GM23338 (cell line): Measurements from ENCODE around the gene CAPZB. TPM values are rescaled to one million over a fixed set of nuclear protein-coding genes. Genes with fewer than 3 reads are reported as not detected.
A peak's percentile ranks its signal among the peaks of the same experiment; 100 is the strongest.

Source experiments
- ATAC-seq: fragments of 200-7000 bp; cut with Tn5 transposase; 3 replicates; pipeline ENCODE4 v1.9.1; 2020
- DNase-seq: peaks from one replicate; pipeline ENCODE4 v3.0.0-alpha.2; 2015; ENCODE audit warnings: low spot score
- H2AFZ ChIP-seq: fragments of 200-600 bp; sonication (generic); 2 replicates; pipeline ENCODE4 v1.8.0; 2016; ENCODE audit warnings: antibody characterized with exemption, mild to moderate bottlenecking, moderate library complexity
- H3F3A ChIP-seq: fragments of 200-600 bp; sonication (generic); replicated peaks from 2 replicates; pipeline ENCODE4 v1.8.0; 2017; ENCODE audit warnings: antibody characterized with exemption, mixed run types, low read depth
- H3K27ac ChIP-seq: fragments of 200-600 bp; sonication (generic); 2 replicates; pipeline ENCODE4 v1.6.1; 2016; ENCODE audit warnings: low read depth
- H3K27me3 ChIP-seq: fragments of 200-600 bp; sonication (generic); 2 replicates; pipeline ENCODE4 v1.8.0; 2016; ENCODE audit warnings: mild to moderate bottlenecking, mixed run types, moderate library complexity; ENCODE audit not compliant: insufficient read depth
- H3K36me3 ChIP-seq: fragments of 200-600 bp; sonication (generic); 2 replicates; pipeline ENCODE4 v1.8.0; 2016; ENCODE audit warnings: mild to moderate bottlenecking; ENCODE audit not compliant: insufficient read depth
- H3K4me1 ChIP-seq: fragments of 200-600 bp; sonication (generic); 2 replicates; pipeline ENCODE4 v1.8.0; 2016; ENCODE audit warnings: mild to moderate bottlenecking, moderate library complexity; ENCODE audit not compliant: insufficient read depth
- H3K4me2 ChIP-seq: fragments of 200-600 bp; sonication (generic); 2 replicates; pipeline ENCODE4 v1.7.1; 2017; ENCODE audit warnings: mixed run types
- H3K4me3 ChIP-seq: fragments of 200-600 bp; sonication (generic); 2 replicates; pipeline ENCODE4 v1.6.1; 2016; ENCODE audit warnings: mixed run types
- H3K79me2 ChIP-seq: fragments of 200-600 bp; sonication (generic); replicated peaks from 2 replicates; pipeline ENCODE4 v1.8.0; 2017; ENCODE audit warnings: mild to moderate bottlenecking; ENCODE audit not compliant: insufficient read depth
- H3K9me2 ChIP-seq: fragments of 200-600 bp; sonication (generic); 2 replicates; pipeline ENCODE4 v1.8.0; 2017; ENCODE audit not compliant: insufficient read depth
- H4K20me1 ChIP-seq: fragments of 200-600 bp; sonication (generic); replicated peaks from 2 replicates; pipeline ENCODE4 v1.8.0; 2017; ENCODE audit warnings: mild to moderate bottlenecking; ENCODE audit not compliant: insufficient read depth
- H3K27ac Mint-ChIP-seq: 2 replicates; pipeline ENCODE4 v1.8.0; 2020; ENCODE audit warnings: inconsistent platforms, mild to moderate bottlenecking, moderate library complexity, mixed read lengths
- H3K27me3 Mint-ChIP-seq: 3 replicates; pipeline ENCODE4 v1.8.0; 2022; ENCODE audit warnings: low read depth, mild to moderate bottlenecking, moderate library complexity, mixed read lengths, inconsistent platforms; ENCODE audit not compliant: insufficient read depth, poor library complexity
- H3K36me3 Mint-ChIP-seq: 3 replicates; pipeline ENCODE4 v1.8.0; 2021; ENCODE audit warnings: low read depth, mild to moderate bottlenecking, inconsistent platforms, moderate library complexity, mixed read lengths
- H3K4me1 Mint-ChIP-seq: 3 replicates; pipeline ENCODE4 v1.8.0; 2020; ENCODE audit warnings: mild to moderate bottlenecking, inconsistent platforms, mixed read lengths
- H3K4me3 Mint-ChIP-seq: 3 replicates; pipeline ENCODE4 v1.8.0; 2021; ENCODE audit warnings: moderate library complexity, mild to moderate bottlenecking, inconsistent platforms, mixed read lengths
- H3K9me3 Mint-ChIP-seq: 3 replicates; pipeline ENCODE4 v1.8.0; 2020; ENCODE audit warnings: moderate library complexity, mild to moderate bottlenecking, inconsistent platforms, mixed read lengths
- CREB1 ChIP-seq: fragments of 250-450 bp; sonication (Bioruptor Pico); IDR thresholded peaks from 2 replicates; pipeline ENCODE4 v1.5.0; 2020; ENCODE audit warnings: low read depth, mild to moderate bottlenecking, moderate library complexity
- CTCF ChIP-seq, 2 experiments: fragments of 200-600 bp in 1 of 2; sonication (generic) in 1 of 2; conservative IDR thresholded peaks; 2 replicates each; pipeline versions ENCODE4 v1.5.1 to v1.6.1; 2016 to 2017; ENCODE audit warnings: antibody characterized with exemption in 2 of 2, low read depth in 2 of 2, mild to moderate bottlenecking in 2 of 2, moderate library complexity in 1 of 2
- ETS1 ChIP-seq: IDR thresholded peaks from 2 replicates; pipeline ENCODE4 v1.6.1; 2016; ENCODE audit warnings: antibody characterized with exemption
- EZH2phosphoT487 ChIP-seq: fragments of 200-600 bp; sonication (generic); IDR thresholded peaks from one replicate; pipeline ENCODE4 v1.8.1; 2018; ENCODE audit warnings: antibody characterized with exemption; ENCODE audit not compliant: unreplicated experiment
- NANOG ChIP-seq: IDR thresholded peaks from 2 replicates; pipeline ENCODE4 v1.6.1; 2016; ENCODE audit warnings: antibody characterized with exemption, borderline replicate concordance
- polyA plus RNA-seq: library from polyadenylated mRNA; unstranded; fragments of >200 nt; fragmentation: Nextera tagmentation; extraction: Ambion mirVana; gene quantifications from 2 replicates; pipeline ENCODE4 v1.2.1, GENCODE V29; 2016
- total RNA-seq: library from RNA; depleted of rRNA; stranded (reverse); fragments of >200 nt; shearing (Covaris generic); gene quantifications from 2 replicates; pipeline ENCODE4 v1.2.3, GENCODE V29; 2014

CAPZB gene
- total and polyA plus RNA-seq, 2 experiments from 2014 or later, result 195 to 348 TPM

GRCh38 chr1:19401535-19401889, 83.8 kb downstream of the CAPZB start:
- H3K27me3 Mint-ChIP-seq, result peaks cover 2% of the 10 kb centered on the region
- no peak overlapping the region for H2AFZ ChIP-seq
- peaks cover 31% of the 10 kb centered on the region for H3K36me3 Mint-ChIP-seq
- peak overlapping the region; percentile 93 for H3K27ac ChIP-seq
- H3K4me3 ChIP-seq, result 0 out of 2 replicates have a peak overlapping the region, but pooled peaks have one; percentile 8
- H3K4me2 ChIP-seq, result peak overlapping the region; percentile 63
- no peaks in the 10 kb centered on the region for H3K9me2 ChIP-seq
- DNase-seq (no peak), ATAC-seq (no peak)
- peaks cover 47% of the 10 kb centered on the region for H3K4me1 ChIP-seq
- H3K79me2 ChIP-seq, result peaks cover 89% of the 10 kb centered on the region
- TF ChIP-seq ETS1 (no peak), EZH2phosphoT487 (no peak), CTCF (conservative IDR thresholded peaks at IDR 0.05; ENCODE audit: low read depth in 2 of 2) (no peak), CREB1 (CRISPR knock-in tag) (no peak)
- H3K27me3 ChIP-seq, result no peaks in the 10 kb centered on the region
- no peaks in the 10 kb centered on the region; the same call in 2 of the 3 replicates for H3K9me3 Mint-ChIP-seq
- H4K20me1 ChIP-seq, result peaks cover 38% of the 10 kb centered on the region
- no peaks in the 10 kb centered on the region for H3K36me3 ChIP-seq
- peak overlapping the region; percentile 86; the same call in 1 of the 2 replicates for H3K27ac Mint-ChIP-seq
- peaks cover under 1% of the 10 kb centered on the region; the same call in 1 of the 2 replicates for H3F3A ChIP-seq
- H3K4me1 Mint-ChIP-seq, result peaks cover 66% of the 10 kb centered on the region
- peak overlapping the region; percentile 33; the same call in 1 of the 3 replicates for H3K4me3 Mint-ChIP-seq

- no peaks in the 10 kb centered on the region; the same call in 2 of the 3 replicates for H3K9me3 Mint-ChIP-seq
- H3K27ac Mint-ChIP-seq, result peak overlapping the region; percentile 86
- H3K4me2 ChIP-seq, result peak overlapping the region; percentile 63
- peaks cover 66% of the 10 kb centered on the region for H3K4me1 Mint-ChIP-seq
- H3K4me3 ChIP-seq, result 0 out of 2 replicates have a peak overlapping the region, but pooled peaks have one; percentile 3
- H3K4me1 ChIP-seq, result peaks cover 42% of the 10 kb centered on the region
- peak; percentile 67 for ATAC-seq
- peaks cover 2% of the 10 kb centered on the region; the same call in 1 of the 2 replicates for H3F3A ChIP-seq
- H3K27me3 Mint-ChIP-seq, result peaks cover 2% of the 10 kb centered on the region
- TF ChIP-seq NANOG, result peak; percentile 40; the same call in 1 of the 2 replicates
- TF ChIP-seq CTCF (conservative IDR thresholded peaks at IDR 0.05; ENCODE audit: low read depth in 2 of 2), result no peak
- peak overlapping the region; percentile 93 for H3K27ac ChIP-seq
- H3K9me2 ChIP-seq, result no peaks in the 10 kb centered on the region
- H3K4me3 Mint-ChIP-seq, result peak overlapping the region; percentile 33; the same call in 2 of the 3 replicates
- H4K20me1 ChIP-seq, result peaks cover 34% of the 10 kb centered on the region
- peaks cover 89% of the 10 kb centered on the region for H3K79me2 ChIP-seq
- DNase-seq, result peak; percentile 81
- H3K27me3 ChIP-seq, result no peaks in the 10 kb centered on the region
- peaks cover 31% of the 10 kb centered on the region for H3K36me3 Mint-ChIP-seq
- H3K36me3 ChIP-seq, result no peaks in the 10 kb centered on the region
- no peak overlapping the region for H2AFZ ChIP-seq
These were observed 84.3 kb downstream of the CAPZB start for GRCh38 chr1:19400875-19401534.
